Measurements from ENCODE around the gene IL12RB2.

The IL12RB2 gene

DNA sequence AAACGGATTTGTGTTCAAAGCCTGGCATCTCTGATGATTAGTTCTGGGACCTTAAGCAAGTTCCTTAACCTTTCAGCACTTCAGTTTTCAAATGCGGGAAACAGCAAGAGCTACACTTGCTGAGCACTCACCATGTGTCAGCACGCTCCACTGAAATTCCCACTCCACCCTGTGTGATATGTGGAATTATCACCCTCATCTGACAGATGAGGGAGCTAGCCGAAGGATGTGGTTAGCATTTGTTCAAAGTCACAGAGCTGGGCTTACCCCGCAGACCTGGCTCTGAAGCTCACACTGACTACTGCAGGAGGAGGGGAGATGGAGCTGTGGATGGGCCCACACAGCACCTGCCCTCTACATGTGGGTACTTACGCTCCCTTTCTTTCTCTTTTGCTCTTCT, 29.1 kb downstream of the IL12RB2 start (continued):
- TF ChIP-seq, protein P1, sequence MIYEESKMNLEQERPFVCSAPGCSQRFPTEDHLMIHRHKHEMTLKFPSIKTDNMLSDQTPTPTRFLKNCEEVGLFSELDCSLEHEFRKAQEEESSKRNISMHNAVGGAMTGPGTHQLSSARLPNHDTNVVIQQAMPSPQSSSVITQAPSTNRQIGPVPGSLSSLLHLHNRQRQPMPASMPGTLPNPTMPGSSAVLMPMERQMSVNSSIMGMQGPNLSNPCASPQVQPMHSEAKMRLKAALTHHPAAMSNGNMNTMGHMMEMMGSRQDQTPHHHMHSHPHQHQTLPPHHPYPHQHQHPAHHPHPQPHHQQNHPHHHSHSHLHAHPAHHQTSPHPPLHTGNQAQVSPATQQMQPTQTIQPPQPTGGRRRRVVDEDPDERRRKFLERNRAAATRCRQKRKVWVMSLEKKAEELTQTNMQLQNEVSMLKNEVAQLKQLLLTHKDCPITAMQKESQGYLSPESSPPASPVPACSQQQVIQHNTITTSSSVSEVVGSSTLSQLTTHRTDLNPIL (CRISPR knock-in tag; IDR thresholded peaks at IDR 0.05; ENCODE audit: low read depth), result no peak
- TF ChIP-seq ZC3H10 (CRISPR knock-in tag; IDR thresholded peaks at IDR 0.05) (no peak), ISL1 (CRISPR knock-in tag; IDR thresholded peaks at IDR 0.05) (no peak)

DNA sequence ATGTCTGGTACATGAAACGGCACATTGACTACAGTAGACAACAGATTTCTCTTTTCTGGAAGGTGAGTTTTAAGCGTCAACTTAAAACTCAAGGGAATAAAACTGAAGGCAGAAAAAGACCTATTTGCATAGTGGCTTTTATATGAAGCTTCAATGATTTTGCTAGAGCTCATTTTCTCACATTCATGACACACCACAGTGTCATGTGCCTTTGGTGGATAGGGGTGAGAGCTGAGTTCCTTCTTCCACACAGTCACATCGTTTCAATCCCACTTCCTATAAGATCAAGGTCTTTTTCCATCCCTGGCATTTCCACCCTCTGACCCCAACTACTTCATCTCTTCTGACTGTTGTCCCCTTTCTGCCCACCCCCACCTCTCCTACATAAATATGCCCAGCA, 31.0 kb downstream of the IL12RB2 start:
- ATAC-seq, result no peak
- TF ChIP-seq GLIS3 (CRISPR knock-in tag; IDR thresholded peaks at IDR 0.05) (no peak), SNAI2 (CRISPR knock-in tag; IDR thresholded peaks at IDR 0.05) (no peak), ZFP3 (CRISPR knock-in tag; IDR thresholded peaks at IDR 0.05) (no peak), ISL1 (CRISPR knock-in tag; IDR thresholded peaks at IDR 0.05) (no peak), OSR1 (CRISPR knock-in tag; IDR thresholded peaks at IDR 0.05) (no peak), ZFP30 (CRISPR knock-in tag; IDR thresholded peaks at IDR 0.05) (no peak), PPARA (CRISPR knock-in tag; IDR thresholded peaks at IDR 0.05; ENCODE audit: borderline replicate concordance) (no peak), ZC3H10 (CRISPR knock-in tag; IDR thresholded peaks at IDR 0.05) (no peak), ARNTL (CRISPR knock-in tag; IDR thresholded peaks at IDR 0.05; ENCODE audit: borderline replicate concordance, low read depth) (no peak), ZNF70 (CRISPR knock-in tag; IDR thresholded peaks at IDR 0.05) (no peak), TCF4 (CRISPR knock-in tag; IDR thresholded peaks at IDR 0.05; ENCODE audit: borderline replicate concordance) (no peak), ESRRG (CRISPR knock-in tag; IDR thresholded peaks at IDR 0.05) (no peak), ZNF8 (CRISPR knock-in tag; IDR thresholded peaks at IDR 0.05) (no peak), RARB (CRISPR knock-in tag; IDR thresholded peaks at IDR 0.05) (no peak), BACH2 (CRISPR knock-in tag; IDR thresholded peaks at IDR 0.05; ENCODE audit: borderline replicate concordance) (no peak), CSDC2 (CRISPR knock-in tag; IDR thresholded peaks at IDR 0.05) (no peak)
- TF ChIP-seq, protein P2, sequence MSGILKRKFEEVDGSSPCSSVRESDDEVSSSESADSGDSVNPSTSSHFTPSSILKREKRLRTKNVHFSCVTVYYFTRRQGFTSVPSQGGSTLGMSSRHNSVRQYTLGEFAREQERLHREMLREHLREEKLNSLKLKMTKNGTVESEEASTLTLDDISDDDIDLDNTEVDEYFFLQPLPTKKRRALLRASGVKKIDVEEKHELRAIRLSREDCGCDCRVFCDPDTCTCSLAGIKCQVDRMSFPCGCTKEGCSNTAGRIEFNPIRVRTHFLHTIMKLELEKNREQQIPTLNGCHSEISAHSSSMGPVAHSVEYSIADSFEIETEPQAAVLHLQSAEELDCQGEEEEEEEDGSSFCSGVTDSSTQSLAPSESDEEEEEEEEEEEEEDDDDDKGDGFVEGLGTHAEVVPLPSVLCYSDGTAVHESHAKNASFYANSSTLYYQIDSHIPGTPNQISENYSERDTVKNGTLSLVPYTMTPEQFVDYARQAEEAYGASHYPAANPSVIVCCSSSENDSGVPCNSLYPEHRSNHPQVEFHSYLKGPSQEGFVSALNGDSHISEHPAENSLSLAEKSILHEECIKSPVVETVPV (CRISPR knock-in tag; IDR thresholded peaks at IDR 0.05), result no peak
- TF ChIP-seq, protein P1 (CRISPR knock-in tag; IDR thresholded peaks at IDR 0.05; ENCODE audit: low read depth), result no peak
- TF ChIP-seq, protein P3, sequence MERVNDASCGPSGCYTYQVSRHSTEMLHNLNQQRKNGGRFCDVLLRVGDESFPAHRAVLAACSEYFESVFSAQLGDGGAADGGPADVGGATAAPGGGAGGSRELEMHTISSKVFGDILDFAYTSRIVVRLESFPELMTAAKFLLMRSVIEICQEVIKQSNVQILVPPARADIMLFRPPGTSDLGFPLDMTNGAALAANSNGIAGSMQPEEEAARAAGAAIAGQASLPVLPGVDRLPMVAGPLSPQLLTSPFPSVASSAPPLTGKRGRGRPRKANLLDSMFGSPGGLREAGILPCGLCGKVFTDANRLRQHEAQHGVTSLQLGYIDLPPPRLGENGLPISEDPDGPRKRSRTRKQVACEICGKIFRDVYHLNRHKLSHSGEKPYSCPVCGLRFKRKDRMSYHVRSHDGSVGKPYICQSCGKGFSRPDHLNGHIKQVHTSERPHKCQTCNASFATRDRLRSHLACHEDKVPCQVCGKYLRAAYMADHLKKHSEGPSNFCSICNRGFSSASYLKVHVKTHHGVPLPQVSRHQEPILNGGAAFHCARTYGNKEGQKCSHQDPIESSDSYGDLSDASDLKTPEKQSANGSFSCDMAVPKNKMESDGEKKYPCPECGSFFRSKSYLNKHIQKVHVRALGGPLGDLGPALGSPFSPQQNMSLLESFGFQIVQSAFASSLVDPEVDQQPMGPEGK (CRISPR knock-in tag; IDR thresholded peaks at IDR 0.05; ENCODE audit: borderline replicate concordance), result no peak
- TF ChIP-seq, protein P4, sequence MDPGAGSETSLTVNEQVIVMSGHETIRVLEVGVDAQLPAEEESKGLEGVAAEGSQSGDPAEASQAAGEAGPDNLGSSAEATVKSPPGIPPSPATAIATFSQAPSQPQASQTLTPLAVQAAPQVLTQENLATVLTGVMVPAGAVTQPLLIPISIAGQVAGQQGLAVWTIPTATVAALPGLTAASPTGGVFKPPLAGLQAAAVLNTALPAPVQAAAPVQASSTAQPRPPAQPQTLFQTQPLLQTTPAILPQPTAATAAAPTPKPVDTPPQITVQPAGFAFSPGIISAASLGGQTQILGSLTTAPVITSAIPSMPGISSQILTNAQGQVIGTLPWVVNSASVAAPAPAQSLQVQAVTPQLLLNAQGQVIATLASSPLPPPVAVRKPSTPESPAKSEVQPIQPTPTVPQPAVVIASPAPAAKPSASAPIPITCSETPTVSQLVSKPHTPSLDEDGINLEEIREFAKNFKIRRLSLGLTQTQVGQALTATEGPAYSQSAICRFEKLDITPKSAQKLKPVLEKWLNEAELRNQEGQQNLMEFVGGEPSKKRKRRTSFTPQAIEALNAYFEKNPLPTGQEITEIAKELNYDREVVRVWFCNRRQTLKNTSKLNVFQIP (CRISPR knock-in tag; IDR thresholded peaks at IDR 0.05; ENCODE audit: borderline replicate concordance, low read depth), result no peak

DNA sequence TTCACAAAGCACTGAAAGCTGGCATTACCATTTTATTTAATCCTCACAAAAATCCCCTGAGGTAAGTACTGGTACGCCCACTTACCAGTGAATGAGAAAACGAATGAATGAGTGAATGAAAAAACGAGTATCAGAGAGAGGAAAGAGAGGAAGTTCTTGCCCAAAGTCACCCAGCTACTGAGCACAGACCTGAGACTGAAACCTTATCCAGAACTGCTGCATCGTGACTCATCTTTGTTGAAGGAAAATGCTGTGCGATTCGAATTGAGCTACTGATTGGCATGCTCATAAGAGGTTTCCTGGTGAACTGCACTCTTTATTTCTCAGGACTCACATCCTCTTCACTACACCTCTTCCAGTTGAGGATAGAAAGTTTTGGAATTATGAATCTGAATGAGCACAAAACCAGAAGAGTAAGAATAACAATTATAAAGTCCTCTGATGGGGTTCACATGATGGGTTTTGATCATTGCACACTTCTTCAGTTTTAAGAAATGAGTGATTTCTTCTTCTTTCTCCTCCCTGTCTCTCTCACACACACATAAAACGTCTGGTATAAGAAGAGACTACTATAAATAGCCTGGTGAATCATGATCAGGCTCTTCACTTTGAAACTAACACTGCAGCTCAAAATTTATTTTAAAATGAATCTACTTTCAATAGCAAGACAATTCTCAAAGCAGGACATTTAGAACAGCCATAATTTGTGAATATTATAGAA, 32.1 kb downstream of the IL12RB2 start:
- ATAC-seq, result peak; percentile 97
- TF ChIP-seq TOX (CRISPR knock-in tag; IDR thresholded peaks at IDR 0.05; ENCODE audit: borderline replicate concordance), result no peak
- TF ChIP-seq PPARA (CRISPR knock-in tag; IDR thresholded peaks at IDR 0.05; ENCODE audit: borderline replicate concordance), result no peak
- TF ChIP-seq, protein P5, sequence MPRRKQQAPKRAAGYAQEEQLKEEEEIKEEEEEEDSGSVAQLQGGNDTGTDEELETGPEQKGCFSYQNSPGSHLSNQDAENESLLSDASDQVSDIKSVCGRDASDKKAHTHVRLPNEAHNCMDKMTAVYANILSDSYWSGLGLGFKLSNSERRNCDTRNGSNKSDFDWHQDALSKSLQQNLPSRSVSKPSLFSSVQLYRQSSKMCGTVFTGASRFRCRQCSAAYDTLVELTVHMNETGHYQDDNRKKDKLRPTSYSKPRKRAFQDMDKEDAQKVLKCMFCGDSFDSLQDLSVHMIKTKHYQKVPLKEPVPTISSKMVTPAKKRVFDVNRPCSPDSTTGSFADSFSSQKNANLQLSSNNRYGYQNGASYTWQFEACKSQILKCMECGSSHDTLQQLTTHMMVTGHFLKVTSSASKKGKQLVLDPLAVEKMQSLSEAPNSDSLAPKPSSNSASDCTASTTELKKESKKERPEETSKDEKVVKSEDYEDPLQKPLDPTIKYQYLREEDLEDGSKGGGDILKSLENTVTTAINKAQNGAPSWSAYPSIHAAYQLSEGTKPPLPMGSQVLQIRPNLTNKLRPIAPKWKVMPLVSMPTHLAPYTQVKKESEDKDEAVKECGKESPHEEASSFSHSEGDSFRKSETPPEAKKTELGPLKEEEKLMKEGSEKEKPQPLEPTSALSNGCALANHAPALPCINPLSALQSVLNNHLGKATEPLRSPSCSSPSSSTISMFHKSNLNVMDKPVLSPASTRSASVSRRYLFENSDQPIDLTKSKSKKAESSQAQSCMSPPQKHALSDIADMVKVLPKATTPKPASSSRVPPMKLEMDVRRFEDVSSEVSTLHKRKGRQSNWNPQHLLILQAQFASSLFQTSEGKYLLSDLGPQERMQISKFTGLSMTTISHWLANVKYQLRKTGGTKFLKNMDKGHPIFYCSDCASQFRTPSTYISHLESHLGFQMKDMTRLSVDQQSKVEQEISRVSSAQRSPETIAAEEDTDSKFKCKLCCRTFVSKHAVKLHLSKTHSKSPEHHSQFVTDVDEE (CRISPR knock-in tag; IDR thresholded peaks at IDR 0.05), result no peak
- TF ChIP-seq ZNF565 (CRISPR knock-in tag; conservative IDR thresholded peaks at IDR 0.05; ENCODE audit: low read depth), result no peak
- no peak for TF ChIP-seq BACH2 (CRISPR knock-in tag; IDR thresholded peaks at IDR 0.05; ENCODE audit: borderline replicate concordance)
- TF ChIP-seq, protein P2 (CRISPR knock-in tag; IDR thresholded peaks at IDR 0.05), result no peak
- no peak for TF ChIP-seq ESRRG (CRISPR knock-in tag; IDR thresholded peaks at IDR 0.05)
- no peak for TF ChIP-seq ZFP3 (CRISPR knock-in tag; IDR thresholded peaks at IDR 0.05)
- no peak for TF ChIP-seq ARNTL (CRISPR knock-in tag; IDR thresholded peaks at IDR 0.05; ENCODE audit: borderline replicate concordance, low read depth)

Data from SK-N-SH treated with all-trans-retinoic acid at 6 μM for 48 hours (cell line).